ENCODE results near the gene PELI2.

GRCh38 chr14:56154321-56154720 lies 36.1 kb downstream of the PELI2 start:
- no peak for TF ChIP-seq CTCF (IDR thresholded peaks at IDR 0.05; ENCODE audit: low read length)
- no peak for TF ChIP-seq EZH2 (IDR thresholded peaks at IDR 0.05; ENCODE audit: borderline replicate concordance, low read length)

All from OCI-LY1 (cell line).